OCI-LY7 (cell line): Measurements from ENCODE around the gene GDF3. TPM values are rescaled to one million over a fixed set of nuclear protein-coding genes. Genes with fewer than 3 reads are reported as not detected.
"Not testable (repeated sequence)": the region's sequence is repeated elsewhere in the genome, so short reads cannot be mapped to it uniquely, and the experiment has no call there.

Experiments
- Bru-seq: library from RNA; stranded (reverse); fragments of 400-500 nt; gene quantifications from one replicate; lab custom pipeline; 2021; lab: Mats Ljungman, UMichigan
- BruChase-seq, 2 experiments: library from RNA; stranded (reverse); fragments of 400-500 nt; gene quantifications; one replicate each; lab custom pipeline; 2021; lab: Mats Ljungman, UMichigan
- BruUV-seq: library from RNA; stranded (reverse); fragments of 400-500 nt; replicated peaks from 2 replicates; lab custom pipeline; 2021; lab: Mats Ljungman, UMichigan
- CTCF ChIA-PET: fragments of 300-600 bp; sonication (Branson Sonifier 250); formaldehyde crosslinking; loops from one replicate; lab custom pipeline; 2022; ENCODE audit warnings: antibody characterized with exemption; ENCODE audit not compliant: unreplicated experiment; lab: Charles Lee
- POLR2A ChIA-PET: fragments of 300-600 bp; sonication (Branson Sonifier 250); formaldehyde crosslinking; loops from one replicate; lab custom pipeline; 2022; ENCODE audit warnings: antibody characterized with exemption; lab: Charles Lee
- DNase-seq: peaks from one replicate; pipeline ENCODE4 v3.0.0-alpha.2; 2015; ENCODE audit warnings: low spot score
- H2AFZ ChIP-seq: fragments of 200-600 bp; sonication (generic), shearing (Covaris generic); 2 replicates; pipeline ENCODE4 v1.6.1; 2014; ENCODE audit warnings: mild to moderate bottlenecking, antibody characterized with exemption, low read length, moderate library complexity
- H3K27ac ChIP-seq: fragments of 200-600 bp; sonication (generic); 2 replicates; pipeline ENCODE4 v1.5.1; 2014; ENCODE audit warnings: mixed run types, low read depth, mild to moderate bottlenecking, moderate library complexity, low read length, inconsistent platforms; ENCODE audit not compliant: poor library complexity, severe bottlenecking
- H3K36me3 ChIP-seq: fragments of 200-600 bp; sonication (generic); 2 replicates; pipeline ENCODE4 v1.6.1; 2014; ENCODE audit warnings: mild to moderate bottlenecking, antibody characterized with exemption, low read length, moderate library complexity, mixed read lengths; ENCODE audit not compliant: insufficient read depth
- H3K4me1 ChIP-seq: fragments of 200-600 bp; sonication (generic); 2 replicates; pipeline ENCODE4 v1.5.1; 2014; ENCODE audit warnings: mild to moderate bottlenecking, low read length; ENCODE audit not compliant: insufficient read depth, poor library complexity, severe bottlenecking
- H3K4me2 ChIP-seq: fragments of 200-600 bp; sonication (generic); 2 replicates; pipeline ENCODE4 v1.6.1; 2014; ENCODE audit warnings: mild to moderate bottlenecking, low read length
- H3K4me3 ChIP-seq: fragments of 200-600 bp; sonication (generic); 2 replicates; pipeline ENCODE4 v1.5.1; 2014; ENCODE audit warnings: mild to moderate bottlenecking, low read depth, low read length; ENCODE audit not compliant: poor library complexity, severe bottlenecking
- H3K79me2 ChIP-seq: fragments of 200-600 bp; sonication (generic); 2 replicates; pipeline ENCODE4 v1.6.1; 2016; ENCODE audit warnings: low read depth, mild to moderate bottlenecking, low read length, moderate library complexity, mixed read lengths; ENCODE audit not compliant: insufficient read depth
- H3K9me2 ChIP-seq: fragments of 200-600 bp; sonication (generic); 2 replicates; pipeline ENCODE4 v1.6.1; 2016; ENCODE audit warnings: mild to moderate bottlenecking, low read length, mixed read lengths; ENCODE audit not compliant: insufficient read depth
- H3K9me3 ChIP-seq: fragments of 200-600 bp; sonication (generic); 2 replicates; pipeline ENCODE4 v1.6.1; 2014; ENCODE audit warnings: mild to moderate bottlenecking, mixed run types, low read length, mixed read lengths
- H4K20me1 ChIP-seq: fragments of 200-600 bp; sonication (generic); 2 replicates; pipeline ENCODE4 v1.6.1; 2014; ENCODE audit warnings: mild to moderate bottlenecking, antibody characterized with exemption, low read length, moderate library complexity, mixed read lengths; ENCODE audit not compliant: insufficient read depth
- CTCF ChIP-seq: fragments of 200-600 bp; sonication (generic); conservative IDR thresholded peaks from 2 replicates; pipeline ENCODE4 v1.5.1; 2014; ENCODE audit warnings: mild to moderate bottlenecking, antibody characterized with exemption, low read length, moderate library complexity, mixed read lengths
- EZH2phosphoT487 ChIP-seq: fragments of 200-600 bp; sonication (generic); IDR thresholded peaks from 2 replicates; pipeline ENCODE4 v1.6.1; 2018; ENCODE audit warnings: low read depth, borderline replicate concordance, mild to moderate bottlenecking, mixed run types, antibody characterized with exemption, low read length, moderate library complexity, mixed read lengths
- intact Hi-C: fragments of 100-400 bp; cut with micrococcal nuclease; formaldehyde crosslinking; loops from one replicate; pipeline ENCODE4 v1.10.0; 2022; ENCODE audit not compliant: unreplicated experiment
- long read RNA-seq: library from polyadenylated mRNA; stranded (forward); transcript quantifications from one replicate; pipeline ENCODE4 v2.0.0, GENCODE V29; 2022
- total RNA-seq, 2 experiments: library from RNA; depleted of rRNA in 1 of 2; stranded (reverse); fragments of >200 nt in 1 of 2; shearing (Covaris generic) in 1 of 2; gene quantifications; 2 replicates each; pipeline ENCODE4 v1.2.3, GENCODE V29; 2014 to 2022

Gene GDF3
- not detected in 2 replicates for total RNA-seq (2014; rRNA removed; shearing (Covaris generic))
- not detected in 2 replicates for total RNA-seq (2022)
- Bru-seq, nascent RNA = not detected
- BruChase-seq, experiment 1, labeled RNA remaining after a 6-hour chase = not detected
- BruChase-seq, experiment 2, labeled RNA remaining after a 2-hour chase = not detected
- long read RNA-seq = 0 reads

GRCh38 chr12:7695566-7696197 is at the start of gene GDF3:
Gene GDF3, minus strand, starts transcription at chr12:7695775. Its CDS starts 47 bp downstream, at chr12:7695728.
- ChIA-PET POLR2A (no interaction called here), CTCF (no interaction called here)
- intact Hi-C loops = no loop called here
- no peak within 1 kb of the TSS for H3K27ac ChIP-seq
- no peaks in the 10 kb centered on the region for H3K4me1 ChIP-seq
- BruUV-seq = no TSS peak
- no peak within 1 kb of the TSS for H3K4me3 ChIP-seq
- H3K9me3 ChIP-seq = no peaks in the 10 kb centered on the region
- no peaks in the 10 kb centered on the region for H3K9me2 ChIP-seq
- TF ChIP-seq CTCF = no peak
- TF ChIP-seq EZH2phosphoT487 = no peak
- no peaks in the 10 kb centered on the region for H3K79me2 ChIP-seq
- DNase-seq = no peak
- H3K4me2 ChIP-seq = no peak within 1 kb of the TSS
- no peaks in the 10 kb centered on the region for H3K36me3 ChIP-seq
- H4K20me1 ChIP-seq = no peaks in the 10 kb centered on the region
- no peak within 1 kb of the TSS for H2AFZ ChIP-seq

GRCh38 chr12:7732993-7733392 is 37.4 kb upstream of the GDF3 start:
- Histone ChIP-seq H3K9me3 (no peaks in the 10 kb centered on the region), H3K4me3 (no peak overlapping the region), H3K9me2 (no peaks in the 10 kb centered on the region), H2AFZ (no peak overlapping the region), H3K79me2 (no peaks in the 10 kb centered on the region), H3K27ac (no peak overlapping the region), H4K20me1 (no peaks in the 10 kb centered on the region), H3K4me1 (no peaks in the 10 kb centered on the region), H3K36me3 (no peaks in the 10 kb centered on the region), H3K4me2 (no peak overlapping the region)
- no peak for TF ChIP-seq CTCF
- TF ChIP-seq EZH2phosphoT487 = no peak
- ChIA-PET CTCF (no interaction called here), POLR2A (no interaction called here)
- intact Hi-C loops = no loop called here
- BruUV-seq = no TSS peak
- no peak for DNase-seq

- no peak overlapping the region for H2AFZ ChIP-seq
- no peak for TF ChIP-seq EZH2phosphoT487
- TF ChIP-seq CTCF = no peak
- H3K4me2 ChIP-seq = no peak overlapping the region
- ChIA-PET CTCF (no interaction called here), POLR2A (interaction anchor here (0.6 kb wide), 1 partner anchor 171 kb away, joined by 3 read pairs; no protein-coding TSS in a partner anchor)
- H3K9me2 ChIP-seq = no peaks in the 10 kb centered on the region
- no TSS peak for BruUV-seq
- H3K4me1 ChIP-seq = no peaks in the 10 kb centered on the region
- no peak overlapping the region for H3K27ac ChIP-seq
- no peak for DNase-seq
- no peak overlapping the region for H3K4me3 ChIP-seq
- no peaks in the 10 kb centered on the region for H3K9me3 ChIP-seq
- H4K20me1 ChIP-seq = no peaks in the 10 kb centered on the region
- H3K79me2 ChIP-seq = no peaks in the 10 kb centered on the region
- intact Hi-C loops = no loop called here
- no peaks in the 10 kb centered on the region for H3K36me3 ChIP-seq
Observed at GRCh38 chr12:7731486-7731885, 35.9 kb upstream of the GDF3 start.

- H4K20me1 ChIP-seq, H3K9me2 ChIP-seq, CTCF ChIA-PET, H2AFZ ChIP-seq, H3K4me1 ChIP-seq, BruUV-seq, H3K9me3 ChIP-seq, H3K27ac ChIP-seq, H3K4me3 ChIP-seq, H3K4me2 ChIP-seq, H3K79me2 ChIP-seq, DNase-seq, intact Hi-C loops, POLR2A ChIA-PET, H3K36me3 ChIP-seq: not testable (repeated sequence)
Observed at GRCh38 chr12:7730984-7731383, 35.4 kb upstream of the GDF3 start.
